OCI-LY3 (cell line): ENCODE data around the gene SFI1.

Experiments used
- H2AFZ ChIP-seq: fragments of 200-600, 300-600 bp; shearing (Covaris generic); 2 replicates; pipeline ENCODE4 v1.6.0; 2014; ENCODE audit warnings: antibody characterized with exemption, low read depth, low read length
- H3K27ac ChIP-seq: fragments of 200-600, 300-600 bp; sonication (generic); 2 replicates; pipeline ENCODE4 v1.5.1; 2014; ENCODE audit warnings: mild to moderate bottlenecking, low read length, moderate library complexity, mixed read lengths
- H3K27me3 ChIP-seq: fragments of 200-600, 300-600 bp; sonication (generic); 2 replicates; pipeline ENCODE4 v1.6.1; 2014; ENCODE audit warnings: low read depth, low read length, mixed read lengths
- H3K36me3 ChIP-seq: fragments of 200-600, 300-600 bp; sonication (generic); replicated peaks from 2 replicates; pipeline ENCODE3; 2014; ENCODE audit warnings: low read depth, low read length, mixed read lengths
- H3K4me1 ChIP-seq: fragments of 300-600, 200-600 bp; sonication (generic); 2 replicates; pipeline ENCODE4 v1.6.1; 2014; ENCODE audit warnings: low read length, mixed read lengths
- H3K4me2 ChIP-seq: fragments of 200-600, 300-600 bp; sonication (generic); 2 replicates; pipeline ENCODE4 v1.6.1; 2014; ENCODE audit warnings: low read length, mixed read lengths
- H3K4me3 ChIP-seq: fragments of 300-600, 200-600 bp; sonication (generic); 2 replicates; pipeline ENCODE4 v1.5.1; 2014; ENCODE audit warnings: antibody characterized with exemption, mild to moderate bottlenecking, low read length, moderate library complexity
- H3K79me2 ChIP-seq: fragments of 300-600, 200-600 bp; shearing (Covaris generic); 2 replicates; pipeline ENCODE4 v1.6.1; 2014; ENCODE audit warnings: mild to moderate bottlenecking, low read length, mixed read lengths
- H3K9ac ChIP-seq: fragments of 300-600, 200-600 bp; shearing (Covaris generic); 2 replicates; pipeline ENCODE4 v1.6.0; 2014; ENCODE audit warnings: mild to moderate bottlenecking, low read length, moderate library complexity
- H3K9me3 ChIP-seq: fragments of 200-600, 300-600 bp; shearing (Covaris generic); 2 replicates; pipeline ENCODE4 v1.6.1; 2014; ENCODE audit warnings: low read length, mixed read lengths; ENCODE audit not compliant: insufficient read depth
- H4K20me1 ChIP-seq: fragments of 200-600, 300-600 bp; sonication (generic); 2 replicates; pipeline ENCODE4 v1.6.1; 2016; ENCODE audit warnings: low read length, mixed read lengths; ENCODE audit not compliant: insufficient read depth
- CTCF ChIP-seq: fragments of 200-600, 300-600 bp; sonication (generic); IDR thresholded peaks from 2 replicates; pipeline ENCODE4 v1.5.1; 2014; ENCODE audit warnings: antibody characterized with exemption, low read length, low read depth
- EZH2phosphoT487 ChIP-seq: fragments of 200-600 bp; shearing (Covaris generic); IDR thresholded peaks from 2 replicates; pipeline ENCODE4 v1.6.1; 2018; ENCODE audit warnings: antibody characterized with exemption, mixed run types, low read depth

The SFI1 gene

GRCh38 chr22:31623592-31624304 is 127.4 kb downstream of the SFI1 start:
- H3K9me3 ChIP-seq: no peaks in the 10 kb centered on the region
- no peak overlapping the region for H3K4me2 ChIP-seq
- H3K27me3 ChIP-seq: no peaks in the 10 kb centered on the region
- H3K9ac ChIP-seq: no peak overlapping the region
- peaks cover 4% of the 10 kb centered on the region; the same call in 1 of the 2 replicates for H3K4me1 ChIP-seq
- H3K4me3 ChIP-seq: no peak overlapping the region
- H3K27ac ChIP-seq: no peak overlapping the region
- TF ChIP-seq EZH2phosphoT487: no peak
- TF ChIP-seq CTCF: no peak
- peaks cover 67% of the 10 kb centered on the region for H4K20me1 ChIP-seq
- H3K79me2 ChIP-seq: peaks cover 68% of the 10 kb centered on the region
- H3K36me3 ChIP-seq: peaks cover 26% of the 10 kb centered on the region
- H2AFZ ChIP-seq: no peak overlapping the region

- Histone ChIP-seq H2AFZ (no peak overlapping the region), H3K79me2 (peaks cover 83% of the 10 kb centered on the region), H3K4me2 (no peak overlapping the region), H3K9me3 (no peaks in the 10 kb centered on the region), H3K36me3 (peaks cover 15% of the 10 kb centered on the region), H3K27me3 (no peaks in the 10 kb centered on the region), H4K20me1 (peaks cover 77% of the 10 kb centered on the region), H3K27ac (no peak overlapping the region), H3K4me3 (no peak overlapping the region), H3K4me1 (peaks cover 13% of the 10 kb centered on the region; the same call in 1 of the 2 replicates), H3K9ac (no peak overlapping the region)
- TF ChIP-seq EZH2phosphoT487: no peak
- TF ChIP-seq CTCF: no peak
Measured at GRCh38 chr22:31625257-31625640, 128.9 kb downstream of the SFI1 start.

- no peak overlapping the region for H3K9ac ChIP-seq
- H2AFZ ChIP-seq: no peak overlapping the region
- no peaks in the 10 kb centered on the region for H3K9me3 ChIP-seq
- peaks cover 77% of the 10 kb centered on the region for H4K20me1 ChIP-seq
- H3K27ac ChIP-seq: no peak overlapping the region
- H3K4me3 ChIP-seq: no peak overlapping the region
- H3K4me1 ChIP-seq: peaks cover 13% of the 10 kb centered on the region; the same call in 1 of the 2 replicates
- no peaks in the 10 kb centered on the region for H3K27me3 ChIP-seq
- peaks cover 10% of the 10 kb centered on the region for H3K36me3 ChIP-seq
- no peak overlapping the region for H3K4me2 ChIP-seq
- H3K79me2 ChIP-seq: peaks cover 89% of the 10 kb centered on the region
- TF ChIP-seq EZH2phosphoT487 (no peak), CTCF (no peak)
Measured at GRCh38 chr22:31625661-31626426, 129.5 kb downstream of the SFI1 start.

GRCh38 chr22:31626427-31627150 is 130.3 kb downstream of the SFI1 start:
- Histone ChIP-seq H3K9me3 (no peaks in the 10 kb centered on the region), H3K27me3 (no peaks in the 10 kb centered on the region), H3K36me3 (peaks cover 5% of the 10 kb centered on the region), H3K4me3 (no peak overlapping the region), H3K79me2 (peaks cover 96% of the 10 kb centered on the region), H3K9ac (no peak overlapping the region), H2AFZ (no peak overlapping the region), H3K27ac (no peak overlapping the region), H4K20me1 (peaks cover 77% of the 10 kb centered on the region), H3K4me2 (no peak overlapping the region), H3K4me1 (peaks cover 21% of the 10 kb centered on the region)
- no peak for TF ChIP-seq EZH2phosphoT487
